Caki2 (cell line): ENCODE measurements around the gene TMEM130. TPM values are rescaled to one million over a fixed set of nuclear protein-coding genes. Genes with fewer than 3 reads are reported as not detected.

Source experiments
- DNase-seq: peaks from one replicate; pipeline ENCODE4 v3.0.0-alpha.2; 2015; ENCODE audit warnings: low read depth
- in situ Hi-C: cut with HindIII; loops from 2 replicates; pipeline ENCODE4 v1.10.0; 2016; ENCODE audit warnings: low sequenced_read_pairs, low pct_unique_long_range_greater_than_20kb, mixed read lengths
- total RNA-seq: library from RNA; depleted of rRNA; stranded (reverse); fragments of >200 nt; shearing (Covaris generic); gene quantifications from 2 replicates; pipeline ENCODE4 v1.2.3, GENCODE V29; 2014; ENCODE audit warnings: low replicate concordance

TMEM130 gene
- total RNA-seq, 1 experiment from 2014 or later, result 27.3 TPM

- in situ Hi-C loops, result no loop called here
- DNase-seq, result no peak
These were observed 43.0 kb downstream of the TMEM130 start for GRCh38 chr7:98826811-98827231.

GRCh38 chr7:98826387-98826786, 43.4 kb downstream of the TMEM130 start:
- no peak for DNase-seq
- in situ Hi-C loops, result no loop called here

GRCh38 chr7:98823226-98823625, 46.6 kb downstream of the TMEM130 start:
- DNase-seq, result no peak
- in situ Hi-C loops, result no loop called here

- DNase-seq, result no peak
- in situ Hi-C loops, result no loop called here
These were observed 48.5 kb downstream of the TMEM130 start for GRCh38 chr7:98821348-98821747.

GRCh38 chr7:98816967-98817710, 52.7 kb downstream of the TMEM130 start:
- DNase-seq, result no peak
- in situ Hi-C loops, result no loop called here

GRCh38 chr7:98816241-98816640, 53.6 kb downstream of the TMEM130 start:
- no peak for DNase-seq
- in situ Hi-C loops, result no loop called here

GRCh38 chr7:98815313-98815712, 54.5 kb downstream of the TMEM130 start:
- no peak for DNase-seq
- in situ Hi-C loops, result no loop called here

GRCh38 chr7:98811299-98811698, 58.5 kb downstream of the TMEM130 start:
- no peak for DNase-seq
- in situ Hi-C loops, result no loop called here

GRCh38 chr7:98810153-98810802, 59.5 kb downstream of the TMEM130 start:
- in situ Hi-C loops, result no loop called here
- no peak for DNase-seq

GRCh38 chr7:98808751-98809460, 60.9 kb downstream of the TMEM130 start:
- DNase-seq, result no peak
- in situ Hi-C loops, result no loop called here

- DNase-seq, result peak; percentile 68
- in situ Hi-C loops, result no loop called here
These were observed 62.5 kb downstream of the TMEM130 start for GRCh38 chr7:98807068-98808048.

GRCh38 chr7:98805956-98806838, 63.6 kb downstream of the TMEM130 start:
- no peak for DNase-seq

GRCh38 chr7:98802781-98803110, 67.1 kb downstream of the TMEM130 start:
- DNase-seq, result no peak
- in situ Hi-C loops, result no loop called here

More at GRCh38 chr7:98805956-98806838, 63.6 kb downstream of the TMEM130 start:
- in situ Hi-C loops, result no loop called here

GRCh38 chr7:98802088-98802780, 67.6 kb downstream of the TMEM130 start:
- DNase-seq, result peak; percentile 93
- in situ Hi-C loops, result no loop called here

- no peak for DNase-seq
- in situ Hi-C loops, result no loop called here
These were observed 68.8 kb downstream of the TMEM130 start for GRCh38 chr7:98800996-98801395.

GRCh38 chr7:98797150-98797549, 72.7 kb downstream of the TMEM130 start:
- no peak for DNase-seq
- in situ Hi-C loops, result no loop called here
